Esophagus squamous epithelium (tissue), 5 donors: ENCODE results near the gene VPS33A. TPM values are rescaled to one million over a fixed set of nuclear protein-coding genes. Genes with fewer than 3 reads are reported as not detected.

Experiments
- DNase-seq: peaks from one replicate; lab custom pipeline; 2025; lab: John Stamatoyannopoulos, UW
- H3K27ac ChIP-seq, 4 donors: fragments of 200-600 bp; sonication (generic); one replicate each; pipeline ENCODE4 v1.5.1; 2016 to 2019; ENCODE audit warnings: mild to moderate bottlenecking in 1 of 4
- H3K27me3 ChIP-seq, 4 donors: fragments of 200-600 bp; sonication (generic); 1 replicate in 3 of 4; 2 replicates in 1 of 4; pipeline versions ENCODE4 v1.5.1 to v1.6.0; 2017 to 2021; ENCODE audit warnings: antibody characterized with exemption in 1 of 4
- H3K36me3 ChIP-seq, 3 donors: fragments of 200-600 bp; sonication (generic); one replicate each; pipeline ENCODE4 v1.5.1; 2016 to 2019
- H3K4me1 ChIP-seq, 3 donors: fragments of 200-600 bp; sonication (generic); one replicate each; pipeline ENCODE4 v1.5.1; 2017 to 2019
- H3K4me3 ChIP-seq, 4 donors: fragments of 200-600 bp; sonication (generic); 1 replicate in 3 of 4; 2 replicates in 1 of 4; pipeline ENCODE4 v1.5.1; 2016 to 2019; ENCODE audit warnings: mild to moderate bottlenecking in 2 of 4, moderate library complexity in 1 of 4
- H3K9me3 ChIP-seq, 3 donors: fragments of 200-600 bp; sonication (generic); one replicate each; pipeline ENCODE4 v1.5.1; 2016 to 2019
- CTCF ChIP-seq, 6 experiments: fragments of 450-650 bp in 4 of 6; fragments of 200-600 bp in 2 of 6; sonication (generic) in 2 of 6; IDR thresholded peaks; one replicate each; pipeline ENCODE4 v1.5.1; 2016 to 2019; ENCODE audit warnings: antibody characterized with exemption in 6 of 6, mild to moderate bottlenecking in 4 of 6, moderate library complexity in 4 of 6
- POLR2A ChIP-seq, 4 donors: fragments of 450-650 bp; IDR thresholded peaks; one replicate each; pipeline ENCODE4 v1.6.1; 2017; ENCODE audit warnings: antibody characterized with exemption in 4 of 4, mild to moderate bottlenecking in 4 of 4, moderate library complexity in 3 of 4
- WGBS, 2 donors: methylation state at CpG; one replicate each; pipeline ENCODE4 v1.1.5; 2018; 5-methylcytosine and 5-hydroxymethylcytosine counted together
- intact Hi-C: fragments of 100-400 bp; cut with DNase I; formaldehyde crosslinking; loops from one replicate; pipeline ENCODE4 v1.15.0; 2022
- small RNA-seq, 4 donors: library from RNA; depleted of rRNA; stranded (forward); fragments of <200 nt; gene quantifications; one replicate each; pipeline ENCODE3, GENCODE V24; 2016
- total RNA-seq, 4 donors: library from RNA; depleted of rRNA; stranded (reverse); fragments of >200 nt; gene quantifications; one replicate each; pipeline ENCODE4 v1.1.0, GENCODE V29; 2016
- donor health status: DM: yes; HTN: yes; CAD: no.

The VPS33A gene
- total RNA-seq, 4 donors from 2014 or later, result 11.5 to 16.7 (median 12.6) TPM

- Histone ChIP-seq H3K4me1 (peaks cover 0 to 12% (median 0%) of the 10 kb centered on the region in 3 donors), H3K4me3 (no peak overlapping the region), H3K27me3 (peaks cover 0 to 23% (median 0%) of the 10 kb centered on the region in 4 donors), H3K27ac (no peak overlapping the region), H3K36me3 (no peaks in the 10 kb centered on the region), H3K9me3 (no peaks in the 10 kb centered on the region)
- WGBS, 2 donors, result 81 to 83% methylated on average over 7 to 9 of the region's 18 CpGs
- intact Hi-C loops, result loop anchor here (10.0 kb wide), 1 partner anchor 140 kb away; no protein-coding TSS in a partner anchor
- no peak for DNase-seq
- no peak for TF ChIP-seq POLR2A (IDR thresholded peaks at IDR 0.05)
- TF ChIP-seq CTCF (IDR thresholded peaks at IDR 0.05), result no peak
Observed at GRCh38 chr12:122184517-122184916, 81.8 kb downstream of the VPS33A start.

GRCh38 chr12:122183588-122183940 lies 82.7 kb downstream of the VPS33A start:
- no peak overlapping the region for H3K27ac ChIP-seq
- peak overlapping the region; percentile 38 to 71 (median 54) for H3K4me3 ChIP-seq
- 71 to 77% methylated on average over 5 to 10 of the region's 10 CpGs for WGBS, 2 donors
- peaks cover 0 to 19% (median 0%) of the 10 kb centered on the region in 4 donors for H3K27me3 ChIP-seq
- intact Hi-C loops, result loop anchor here (10.0 kb wide), 1 partner anchor 139 kb away; no protein-coding TSS in a partner anchor
- TF ChIP-seq CTCF (IDR thresholded peaks at IDR 0.05), result no peak
- TF ChIP-seq POLR2A (IDR thresholded peaks at IDR 0.05), result no peak
- no peaks in the 10 kb centered on the region for H3K9me3 ChIP-seq
- H3K4me1 ChIP-seq, result peaks cover 0 to 12% (median 0%) of the 10 kb centered on the region in 3 donors
- no peaks in the 10 kb centered on the region for H3K36me3 ChIP-seq
- no peak for DNase-seq

GRCh38 chr12:122182887-122183587 lies 83.3 kb downstream of the VPS33A start, which contains the start of gene LRRC43:
Gene LRRC43 (plus strand): TSS chr12:122183123. CDS start chr12:122183145, 22 bp downstream.
- H3K4me1 ChIP-seq, result peaks cover 0 to 12% (median 0%) of the 10 kb centered on the region in 3 donors
- no peak for DNase-seq
- no peaks in the 10 kb centered on the region for H3K9me3 ChIP-seq
- TF ChIP-seq CTCF (IDR thresholded peaks at IDR 0.05) (no peak), POLR2A (IDR thresholded peaks at IDR 0.05) (no peak)
- H3K27me3 ChIP-seq, result peaks cover 0 to 19% (median 0%) of the 10 kb centered on the region in 4 donors
- no peak within 1 kb of the TSS for H3K27ac ChIP-seq
- WGBS, 2 donors, result 0 to 15% methylated on average over 1 to 5 of the region's 63 CpGs
- no peaks in the 10 kb centered on the region for H3K36me3 ChIP-seq
- H3K4me3 ChIP-seq, result peak within 1 kb of the TSS; percentile 38 to 71 (median 54)
- intact Hi-C loops, result loop anchor here (10.0 kb wide), 1 partner anchor 138 kb away; no protein-coding TSS in a partner anchor

Small RNA genes lying within 50 kb of the gene (small RNA-seq; reads per million reads assigned to genes)
- gene DIABLO, result 0 to 0.27 (median 0.16) reads per million in 4 donors

Other genes with a start within 250 kb of the VPS33A start
- 1 to 10 TPM; 2.5 to 8.6 (median 5.1) TPM for gene BCL7A, start 244.6 kb downstream of the VPS33A start, total RNA-seq
- 10 to 100 TPM in 3 of 4 donors, 1 to 10 TPM in 1; 9.6 to 20.0 (median 11.4) TPM for gene MLXIP, start 187.7 kb downstream of the VPS33A start, total RNA-seq
- gene IL31, start 92.3 kb downstream of the VPS33A start, total RNA-seq, result not detected
- gene LRRC43, start 83.4 kb downstream of the VPS33A start, total RNA-seq, result under 1 TPM in 2 of 4 donors, not detected in 2; 0.59 to 0.70 TPM
- gene B3GNT4, start 62.8 kb downstream of the VPS33A start, total RNA-seq, result 1 to 10 TPM in 1 of 4 donors, under 1 TPM in 3; 0.35 to 1.1 (median 0.47) TPM
- 10 to 100 TPM; 21.6 to 50.0 (median 41.3) TPM for gene DIABLO, start 40.4 kb downstream of the VPS33A start, total RNA-seq
- gene CLIP1, start 156.2 kb upstream of the VPS33A start, total RNA-seq, result 100 to 1,000 TPM in 3 of 4 donors, 10 to 100 TPM in 1; 78.7 to 147 (median 118) TPM
- gene ZCCHC8, start 234.4 kb upstream of the VPS33A start, total RNA-seq, result 10 to 100 TPM; 15.6 to 27.7 (median 20.0) TPM